GM18951 (cell line): ENCODE results near the gene APLN.

Experiments
- POLR2A ChIP-seq: IDR thresholded peaks from 4 replicates; pipeline ENCODE4 v1.6.1; 2011; ENCODE audit warnings: mild to moderate bottlenecking; ENCODE audit not compliant: insufficient read length, insufficient read depth; ENCODE audit errors: extremely low read depth
- in situ Hi-C: fragments of 300-500 bp; cut with MboI; formaldehyde crosslinking; loops from one replicate; pipeline ENCODE4 v1.12.0; 2022; ENCODE audit warnings: low sequenced_read_pairs, mixed read lengths, inconsistent platforms; ENCODE audit not compliant: unreplicated experiment

The APLN gene

GRCh38 chrX:129654652-129655546 lies at the start of gene APLN:
Gene APLN (minus strand): TSS chrX:129654956. CDS start chrX:129654630, 326 bp downstream.
- no peak for TF ChIP-seq POLR2A
- in situ Hi-C loops, result no loop called here

GRCh38 chrX:129704491-129704890 lies 49.7 kb upstream of the APLN start:
- TF ChIP-seq POLR2A, result no peak
- in situ Hi-C loops, result no loop called here

- TF ChIP-seq POLR2A, result no peak
- in situ Hi-C loops, result no loop called here
Measured at GRCh38 chrX:129701624-129702069, 46.9 kb upstream of the APLN start.

GRCh38 chrX:129700536-129700935 lies 45.8 kb upstream of the APLN start:
- in situ Hi-C loops, result no loop called here
- no peak for TF ChIP-seq POLR2A

GRCh38 chrX:129698150-129698549 lies 43.4 kb upstream of the APLN start:
- no peak for TF ChIP-seq POLR2A
- in situ Hi-C loops, result no loop called here

GRCh38 chrX:129697204-129697829 lies 42.6 kb upstream of the APLN start:
- in situ Hi-C loops, result no loop called here
- no peak for TF ChIP-seq POLR2A

DNA sequence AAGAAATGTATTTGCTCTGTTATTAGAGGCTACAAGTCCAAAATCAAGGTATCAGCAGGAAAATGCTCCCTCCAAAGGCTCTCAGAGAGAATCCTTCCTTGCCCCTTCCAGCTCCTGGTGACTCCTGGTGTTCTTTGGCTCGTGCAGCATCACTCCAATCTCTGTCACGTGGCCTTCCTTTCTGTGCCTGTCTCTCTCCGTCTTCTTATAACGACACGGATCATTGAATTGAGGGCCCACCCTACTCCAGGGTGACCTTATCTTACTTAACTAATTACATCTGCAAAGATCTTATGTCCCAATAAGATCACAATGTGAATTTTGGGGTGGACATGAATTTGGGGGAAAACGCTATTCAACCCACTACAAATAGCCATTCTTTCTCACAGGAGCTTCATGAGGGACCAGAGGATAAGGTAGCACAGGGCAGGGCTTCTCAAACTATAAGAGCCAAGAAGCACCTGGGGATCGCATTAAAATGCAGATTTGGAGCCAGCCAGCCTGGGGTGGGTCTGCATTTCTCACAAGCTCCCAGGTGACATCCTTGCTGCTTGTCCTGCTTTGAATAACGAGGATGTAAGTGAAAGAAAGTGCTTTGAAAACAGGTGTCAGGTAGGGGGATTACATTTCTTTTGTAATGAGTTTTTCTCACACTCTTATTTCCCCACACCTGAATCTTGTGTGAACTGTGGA lies 41.9 kb upstream of the APLN start:
- no peak for TF ChIP-seq POLR2A

DNA sequence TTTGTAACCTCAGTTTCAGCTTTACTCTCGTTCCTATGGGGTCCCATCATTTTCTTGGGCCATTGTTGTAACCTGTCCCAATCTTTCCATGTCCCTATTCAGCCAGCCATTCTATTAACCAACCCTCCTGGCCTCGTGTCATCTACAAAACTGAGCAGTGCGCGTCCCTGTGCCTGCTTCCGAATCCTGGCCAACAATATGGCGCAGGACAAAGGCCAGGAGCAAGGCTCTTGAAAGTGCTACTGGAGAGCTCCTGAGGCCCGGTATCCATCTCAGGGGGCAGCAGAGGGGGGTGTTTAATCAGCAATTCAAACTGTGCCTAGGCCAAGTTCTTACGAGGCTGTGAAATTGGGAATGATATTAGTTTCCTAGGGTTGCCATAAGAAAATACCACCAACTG lies 41.2 kb upstream of the APLN start:
- TF ChIP-seq POLR2A, result no peak
- in situ Hi-C loops, result no loop called here

More for the DNA sequence above, 41.9 kb upstream of the APLN start:
- in situ Hi-C loops, result no loop called here

DNA sequence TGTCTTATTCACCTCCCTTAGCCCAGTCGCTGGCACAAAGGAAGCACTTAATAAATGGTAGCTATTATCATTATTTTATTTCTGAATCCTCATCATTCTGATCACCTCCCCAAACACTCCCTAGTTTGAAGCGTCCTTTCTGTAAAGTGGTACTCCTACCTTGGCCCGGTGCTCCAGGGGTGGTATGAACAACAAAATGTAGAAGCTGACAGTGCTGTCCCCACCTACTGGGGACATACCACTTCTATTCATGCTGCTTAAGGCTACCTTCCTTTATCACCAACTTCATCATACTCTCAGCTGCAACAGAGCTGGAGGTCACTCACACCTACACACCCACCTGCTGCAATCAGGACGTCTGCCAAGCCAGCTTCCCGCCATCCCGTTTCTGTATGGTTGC lies 40.8 kb upstream of the APLN start:
- TF ChIP-seq POLR2A, result no peak
- in situ Hi-C loops, result no loop called here

DNA sequence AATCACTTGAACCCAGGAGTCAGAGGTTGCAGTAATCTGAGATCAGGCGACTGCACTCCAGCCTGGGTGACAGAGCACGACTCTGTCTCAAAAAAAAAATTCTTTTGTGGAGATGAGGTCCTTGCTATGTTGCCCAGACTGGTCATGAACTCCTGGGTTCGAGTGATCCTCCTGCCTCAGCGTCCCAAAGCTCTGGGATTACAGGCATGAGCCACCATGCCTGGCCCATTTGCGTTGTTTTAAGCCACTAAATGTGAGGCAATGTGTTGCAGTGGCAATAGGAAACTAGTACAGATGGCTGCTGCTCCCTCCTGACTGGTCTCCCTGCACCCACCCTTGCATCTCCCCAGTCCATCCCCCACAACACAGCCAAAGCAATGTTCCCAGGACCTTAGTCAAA lies 40.0 kb upstream of the APLN start:
- TF ChIP-seq POLR2A, result no peak
- in situ Hi-C loops, result no loop called here

- TF ChIP-seq POLR2A, result no peak
- in situ Hi-C loops, result no loop called here
Measured at GRCh38 chrX:129693354-129693753, 38.6 kb upstream of the APLN start.

DNA sequence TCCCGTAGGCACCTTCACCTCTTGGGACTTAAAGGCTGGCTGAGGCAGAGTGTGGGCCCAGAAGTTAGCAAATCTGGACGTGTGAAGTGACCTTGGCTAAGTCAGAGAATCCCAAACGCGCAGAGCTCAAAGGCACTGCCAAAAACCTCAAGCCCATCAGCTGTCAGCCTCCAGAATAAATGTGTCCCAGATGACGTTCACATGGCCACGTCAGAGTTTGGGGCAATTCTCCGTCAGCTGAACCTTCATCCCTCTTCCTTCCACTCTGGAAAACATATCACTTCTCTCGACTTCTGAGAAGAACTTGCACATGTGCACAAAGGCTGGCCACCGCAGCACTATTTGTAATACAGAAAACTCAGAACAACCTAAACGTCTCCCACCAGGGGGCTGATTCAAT lies 35.7 kb upstream of the APLN start:
- in situ Hi-C loops, result no loop called here
- no peak for TF ChIP-seq POLR2A

- in situ Hi-C loops, result no loop called here
- no peak for TF ChIP-seq POLR2A
Measured at GRCh38 chrX:129689796-129690195, 35.0 kb upstream of the APLN start.
